ENCODE measurements around the gene SLC35A3.
"Not testable (repeated sequence)": the region's sequence is repeated elsewhere in the genome, so short reads cannot be mapped to it uniquely, and the experiment has no call there.

The SLC35A3 gene
- total RNA-seq, result 43.3 to 54.9 reads per million in 2 donors

DNA sequence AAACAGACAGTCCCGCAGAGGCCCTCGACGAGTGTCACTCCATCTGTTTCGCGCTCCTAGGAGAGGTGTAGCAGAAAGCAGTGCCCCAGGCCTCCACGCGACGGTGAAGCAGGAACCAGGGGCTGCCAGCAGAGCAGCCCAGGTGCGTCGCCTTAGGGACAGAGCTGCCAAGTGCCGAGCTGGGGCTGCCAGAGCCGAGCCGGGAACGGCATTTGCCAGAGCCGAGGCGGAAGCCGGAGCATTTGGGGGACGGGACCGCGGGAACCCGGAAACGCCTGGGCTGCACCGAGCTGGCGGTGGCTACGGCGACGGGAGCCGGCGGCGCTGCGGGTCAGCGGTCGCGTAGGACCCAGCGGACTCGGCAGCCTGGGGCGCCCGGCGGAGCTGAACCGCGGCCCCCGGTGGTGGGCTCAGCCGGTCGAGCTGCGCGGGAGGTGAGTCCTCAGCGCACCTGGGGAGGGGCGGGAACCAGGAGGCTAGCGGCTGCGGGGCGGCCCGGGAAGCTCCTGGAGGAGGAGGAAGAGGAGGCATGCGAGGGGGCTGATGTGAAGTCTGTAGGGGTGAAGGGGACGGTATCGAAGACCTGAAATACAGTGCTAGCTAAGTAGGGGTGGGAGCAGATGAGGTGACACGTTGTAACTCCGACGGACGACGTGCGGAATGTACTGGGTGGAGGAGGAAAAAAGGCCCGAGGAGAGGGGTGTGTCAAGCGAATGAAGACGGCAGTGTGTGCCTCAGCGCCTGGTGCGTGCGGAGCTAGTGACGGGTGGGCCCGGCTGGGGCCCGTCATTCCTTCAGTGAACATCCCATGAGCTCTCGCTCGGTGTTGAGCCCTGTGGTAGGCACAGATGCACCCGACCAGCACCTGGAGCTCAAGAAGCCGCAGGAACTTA lies at the start of gene SLC35A3:
TSS of gene SLC35A3 (plus strand) at position 268 of the 893 bp plus-strand sequence. CDS start 23,559 bp downstream, outside the sequence.
- DNase-seq, result peak; percentile 60

- no peak for DNase-seq
Observed at GRCh38 chr1:99934801-99935200, 35.0 kb upstream of the SLC35A3 start.

GRCh38 chr1:99935534-99935933 lies 34.3 kb upstream of the SLC35A3 start:
- no peak for DNase-seq

DNA sequence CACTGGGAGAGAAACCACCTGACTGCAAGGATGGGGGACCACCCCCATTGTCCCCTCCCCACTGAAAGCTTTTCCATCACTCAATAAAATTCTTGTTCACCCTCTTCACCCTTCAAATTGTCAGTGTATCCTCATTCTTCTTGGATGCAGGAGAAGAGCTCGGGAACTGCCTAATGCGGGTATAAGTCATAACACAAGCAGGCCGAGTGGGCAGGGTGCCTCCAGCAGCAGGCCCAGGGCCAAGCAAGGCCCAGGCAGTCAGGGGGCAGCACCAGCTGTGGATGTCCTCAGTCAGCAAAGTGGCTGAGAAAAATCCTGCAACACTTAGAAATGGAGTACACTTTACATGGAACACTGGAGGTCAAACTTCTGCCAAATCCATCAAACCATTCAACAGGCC lies 33.7 kb upstream of the SLC35A3 start:
- no peak for DNase-seq

GRCh38 chr1:99942723-99943122 lies 27.1 kb upstream of the SLC35A3 start:
- DNase-seq, result no peak

DNA sequence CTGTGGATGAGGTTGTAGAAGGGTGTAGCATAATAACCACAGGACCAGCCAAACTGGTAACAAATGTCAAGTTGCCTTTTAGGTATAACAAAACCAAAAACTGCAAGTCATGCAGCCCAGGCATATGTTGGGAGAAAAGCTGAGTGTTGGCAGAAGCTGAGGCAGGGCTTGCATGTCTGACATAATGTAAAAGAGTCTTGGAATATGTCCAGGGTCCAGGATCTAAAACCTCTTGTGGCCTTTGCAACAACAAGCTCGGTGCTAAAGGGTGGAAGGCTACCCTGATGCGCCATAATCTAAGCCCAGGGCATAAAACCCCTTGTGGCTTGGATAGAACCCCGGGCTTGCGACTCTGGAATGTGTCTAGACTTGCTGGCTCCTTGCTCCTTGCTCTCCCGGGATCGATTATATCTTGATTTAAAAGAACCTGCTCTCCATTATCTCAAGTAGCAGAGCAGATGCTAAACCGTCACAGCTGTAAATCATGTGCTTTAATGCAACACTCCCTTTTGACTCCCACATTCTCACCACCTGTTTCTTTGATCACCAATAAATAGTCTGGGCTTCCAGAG lies 26.5 kb upstream of the SLC35A3 start:
- DNase-seq, result no peak

GRCh38 chr1:99944192-99944591 lies 25.6 kb upstream of the SLC35A3 start:
- no peak for DNase-seq

DNA sequence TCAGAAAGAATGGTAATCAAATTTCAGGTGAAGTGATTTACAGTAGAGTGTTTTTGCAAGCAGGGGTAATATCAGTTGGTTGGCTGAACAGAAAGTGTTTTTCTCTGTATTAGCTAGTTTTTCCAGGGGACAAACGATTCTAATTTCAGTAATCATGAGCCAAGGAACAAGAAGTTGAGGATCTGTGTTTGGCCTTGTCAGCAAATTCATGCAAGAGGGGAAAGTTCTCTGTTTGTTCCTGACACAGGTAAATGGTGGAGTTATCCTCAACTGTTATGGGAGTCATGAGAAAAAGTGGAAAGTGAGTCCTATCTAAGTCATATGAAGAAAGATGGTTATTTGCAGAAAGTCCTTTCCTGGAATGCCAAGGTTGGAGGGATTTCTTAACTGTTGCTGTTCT lies 24.6 kb upstream of the SLC35A3 start:
- no peak for DNase-seq

DNA sequence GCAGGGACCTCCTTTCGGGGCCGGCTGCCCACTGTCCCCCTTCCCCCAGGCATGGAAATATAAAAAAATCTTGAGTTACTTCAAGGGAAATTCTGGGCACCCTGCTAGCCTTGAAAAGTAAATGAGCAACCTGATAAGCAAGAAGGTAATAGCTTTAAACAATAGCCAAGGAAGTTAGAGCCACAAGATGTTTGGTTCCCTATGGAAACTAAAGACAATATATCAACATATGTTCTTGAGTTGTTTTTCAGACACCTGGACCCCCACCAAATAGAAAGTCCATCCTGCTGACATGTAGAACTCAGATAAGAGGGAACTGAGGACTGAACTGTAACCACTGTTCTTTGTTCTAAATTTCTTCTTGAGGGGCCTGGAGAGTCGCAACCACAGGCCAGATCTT lies 19.3 kb upstream of the SLC35A3 start:
- no peak for DNase-seq

- no peak for DNase-seq
Observed at GRCh38 chr1:99952522-99952921, 17.3 kb upstream of the SLC35A3 start.

GRCh38 chr1:99955375-99955774 lies 14.4 kb upstream of the SLC35A3 start:
- no peak for DNase-seq

GRCh38 chr1:99956755-99957154 lies 13.0 kb upstream of the SLC35A3 start:
- DNase-seq, result no peak

DNA sequence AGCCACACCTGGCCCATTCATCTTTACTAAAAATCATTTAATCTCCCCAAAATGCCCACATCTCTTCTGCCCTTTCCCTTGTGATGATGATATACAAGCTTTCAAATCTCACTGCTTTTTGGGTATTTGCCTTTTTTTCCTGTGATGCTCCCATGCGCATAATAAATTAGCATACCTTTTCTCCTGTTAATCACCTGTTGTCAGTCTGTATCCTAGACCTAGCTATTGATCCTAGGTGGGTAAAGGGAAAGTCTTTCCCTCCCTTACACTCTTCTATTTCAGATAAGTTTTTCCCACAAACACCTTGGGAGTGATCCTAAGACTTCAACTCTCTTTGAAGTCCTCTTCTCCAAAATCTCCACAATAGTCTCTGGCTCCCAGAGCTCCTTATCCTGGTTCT lies 12.0 kb upstream of the SLC35A3 start:
- no peak for DNase-seq

DNA sequence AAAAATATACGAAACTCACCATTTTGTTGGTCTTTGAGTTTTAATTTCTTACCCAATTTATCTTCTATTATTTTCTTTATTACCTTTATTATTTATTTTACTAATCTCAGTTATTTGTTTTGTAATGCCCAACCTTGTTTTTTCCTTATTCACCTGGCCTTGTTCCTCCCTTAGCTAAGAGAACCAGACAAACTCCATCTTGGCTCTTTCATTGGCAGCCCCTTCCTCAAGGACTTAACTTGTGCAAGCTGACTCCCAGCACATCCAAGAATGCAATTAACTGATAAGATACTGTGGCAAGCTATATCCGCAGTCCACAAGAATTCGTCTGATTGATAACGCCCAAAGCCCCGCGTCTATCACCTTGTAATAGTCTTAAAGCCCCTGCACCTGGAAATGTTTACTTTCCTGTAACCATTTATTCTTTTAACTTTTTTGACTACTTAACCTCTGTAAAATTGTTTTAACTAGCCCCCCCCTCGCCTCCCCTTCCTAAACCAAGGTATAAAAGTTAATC lies 10.5 kb upstream of the SLC35A3 start:
- not testable (repeated sequence) for DNase-seq

DNA sequence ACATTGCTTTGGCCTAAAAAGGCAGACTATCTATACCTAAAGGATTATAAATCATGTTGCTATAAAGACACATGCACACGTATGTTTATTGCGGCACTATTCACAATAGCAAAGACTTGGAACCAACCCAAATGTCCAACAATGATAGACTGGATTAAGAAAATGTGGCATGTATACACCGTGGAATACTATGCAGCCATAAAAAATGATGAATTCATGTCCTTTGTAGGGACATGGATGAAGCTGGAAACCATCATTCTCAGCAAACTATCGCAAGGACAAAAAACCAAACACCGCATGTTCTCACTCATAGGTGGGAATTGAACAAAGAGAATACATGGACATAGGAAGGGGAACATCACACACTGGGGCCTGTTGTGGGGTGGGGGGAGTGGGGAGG lies 9.5 kb upstream of the SLC35A3 start:
- DNase-seq, result not testable (repeated sequence)

GRCh38 chr1:99963041-99963795 lies 6.6 kb upstream of the SLC35A3 start:
- DNase-seq, result no peak

- DNase-seq, result no peak
Observed at GRCh38 chr1:99964806-99965205, 5.0 kb upstream of the SLC35A3 start.

GRCh38 chr1:99965646-99966375 lies 4.0 kb upstream of the SLC35A3 start:
- no peak for DNase-seq

- no peak for DNase-seq
Observed at GRCh38 chr1:99968214-99968613, 1.6 kb upstream of the SLC35A3 start.

DNA sequence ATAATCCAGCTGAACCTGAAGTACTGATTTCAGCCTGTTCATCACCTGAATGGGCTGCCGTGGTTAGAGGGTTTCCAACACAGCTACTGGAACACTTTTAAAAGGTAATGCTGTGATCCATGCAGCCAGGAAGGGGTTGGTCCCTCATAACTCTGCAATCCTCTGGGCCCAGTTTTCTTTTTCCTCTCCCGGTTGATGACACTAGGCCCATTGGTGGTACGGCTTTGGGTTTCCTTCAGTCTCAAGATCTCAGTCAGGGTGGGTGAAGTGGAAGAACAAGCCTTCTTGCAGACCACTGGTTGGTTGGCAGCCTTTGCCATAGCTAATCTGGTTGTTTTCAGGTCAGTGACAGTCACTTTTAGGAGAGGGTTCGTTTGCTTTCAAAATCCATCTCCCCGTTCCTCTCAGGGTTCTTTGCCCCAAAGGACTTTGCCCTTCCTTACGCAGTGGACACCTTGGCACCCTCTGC lies 502 bp upstream of the SLC35A3 start:
- DNase-seq, result no peak

GRCh38 chr1:99970713-99971255 lies 988 bp downstream of the SLC35A3 start:
- DNase-seq, result no peak

GRCh38 chr1:99972066-99972465 lies 2.3 kb downstream of the SLC35A3 start:
- DNase-seq, result not testable (repeated sequence)
